Colonic mucosa (tissue), 4 donors: ENCODE data around the gene RCCD1. TPM values are rescaled to one million over a fixed set of nuclear protein-coding genes. Genes with fewer than 3 reads are reported as not detected.

Experiments
- DNase-seq: peaks from one replicate; pipeline ENCODE4 v3.0.0-alpha.2; 2020
- H3K27ac ChIP-seq: fragments of 200-600 bp; one replicate; pipeline ENCODE4 v1.8.0; 2021
- H3K27me3 ChIP-seq: fragments of 200-600 bp; one replicate; pipeline ENCODE4 v1.8.0; 2021
- H3K36me3 ChIP-seq: fragments of 200-600 bp; one replicate; pipeline ENCODE4 v1.8.0; 2021
- H3K4me1 ChIP-seq: fragments of 200-600 bp; one replicate; pipeline ENCODE4 v1.8.0; 2021; ENCODE audit warnings: mild to moderate bottlenecking
- H3K4me3 ChIP-seq: fragments of 200-600 bp; one replicate; pipeline ENCODE4 v1.8.0; 2021
- H3K9ac ChIP-seq, 2 donors: one replicate each; pipeline ENCODE4 v1.7.0; 2013; ENCODE audit warnings: control low read depth in 2 of 2, low read depth in 2 of 2, low read length in 2 of 2
- H3K9me3 ChIP-seq: fragments of 200-600 bp; one replicate; pipeline ENCODE4 v1.8.0; 2021
- CTCF ChIP-seq: fragments of 200-600 bp; IDR thresholded peaks from one replicate; pipeline ENCODE4 v1.8.0; 2022; ENCODE audit warnings: antibody characterized with exemption, mild to moderate bottlenecking
- intact Hi-C: fragments of 100-400 bp; cut with DNase I; formaldehyde crosslinking; loops from one replicate; pipeline ENCODE4 v1.14.1; 2022
- total RNA-seq, 2 donors: library from RNA; stranded (reverse); fragmentation: NEBNext Ultra II Directional in 1 of 2; extraction: Animal tissue kit (Norgen Biotek cat#: 25700) in 1 of 2; gene quantifications; one replicate each; pipeline ENCODE4 v1.2.1, GENCODE V29; 2021
- donor health status: healthy.
- donor health status: DM: no; HTN: no; CAD: no.
- donor health status: DM: no; HTN: no; CAD: no.

RCCD1 gene
- total RNA-seq, 2 donors from 2014 or later = 14.8 to 33.0 TPM

- DNase-seq = no peak
These were observed 13.6 kb upstream of the RCCD1 start for GRCh38 chr15:90941038-90941437.

GRCh38 chr15:90942354-90943120 lies 12.1 kb upstream of the RCCD1 start:
- no peaks in the 10 kb centered on the region for H3K27me3 ChIP-seq
- H3K27ac ChIP-seq = no peak overlapping the region
- no peak for TF ChIP-seq CTCF
- intact Hi-C loops = no loop called here
- no peaks in the 10 kb centered on the region for H3K9me3 ChIP-seq
- H3K4me3 ChIP-seq = no peak overlapping the region
- no peak overlapping the region for H3K9ac ChIP-seq
- DNase-seq = no peak
- no peaks in the 10 kb centered on the region for H3K4me1 ChIP-seq
- H3K36me3 ChIP-seq = peaks cover 36% of the 10 kb centered on the region

More at GRCh38 chr15:90941038-90941437, 13.6 kb upstream of the RCCD1 start:
- Histone ChIP-seq H3K4me3 (no peak overlapping the region), H3K36me3 (peaks cover 29% of the 10 kb centered on the region), H3K9me3 (no peaks in the 10 kb centered on the region), H3K9ac (no peak overlapping the region), H3K27ac (no peak overlapping the region), H3K27me3 (no peaks in the 10 kb centered on the region), H3K4me1 (peaks cover 5% of the 10 kb centered on the region)
- intact Hi-C loops = no loop called here
- TF ChIP-seq CTCF = no peak

GRCh38 chr15:90945091-90945490 lies 9.6 kb upstream of the RCCD1 start:
- H3K27ac ChIP-seq = no peak overlapping the region
- intact Hi-C loops = no loop called here
- no peak for DNase-seq
- peaks cover 5% of the 10 kb centered on the region for H3K4me1 ChIP-seq
- H3K27me3 ChIP-seq = no peaks in the 10 kb centered on the region
- no peak overlapping the region for H3K4me3 ChIP-seq
- peaks cover 35% of the 10 kb centered on the region for H3K36me3 ChIP-seq
- no peak overlapping the region for H3K9ac ChIP-seq
- no peak for TF ChIP-seq CTCF
- no peaks in the 10 kb centered on the region for H3K9me3 ChIP-seq

- no peak for DNase-seq
- H3K27ac ChIP-seq = no peak overlapping the region
- H3K9me3 ChIP-seq = no peaks in the 10 kb centered on the region
- no peak overlapping the region for H3K4me3 ChIP-seq
- H3K9ac ChIP-seq = no peak overlapping the region
- no peaks in the 10 kb centered on the region for H3K27me3 ChIP-seq
- intact Hi-C loops = no loop called here
- peaks cover 26% of the 10 kb centered on the region for H3K36me3 ChIP-seq
- peaks cover 5% of the 10 kb centered on the region for H3K4me1 ChIP-seq
- TF ChIP-seq CTCF = no peak
These were observed 8.1 kb upstream of the RCCD1 start for GRCh38 chr15:90946538-90946937.

- TF ChIP-seq CTCF = no peak
- no peak for DNase-seq
- H3K9ac ChIP-seq = no peak overlapping the region
- H3K4me3 ChIP-seq = no peak overlapping the region
- no peaks in the 10 kb centered on the region for H3K27me3 ChIP-seq
- H3K9me3 ChIP-seq = no peaks in the 10 kb centered on the region
- H3K36me3 ChIP-seq = peaks cover 26% of the 10 kb centered on the region
- intact Hi-C loops = no loop called here
- no peak overlapping the region for H3K27ac ChIP-seq
- peaks cover 5% of the 10 kb centered on the region for H3K4me1 ChIP-seq
These were observed 7.6 kb upstream of the RCCD1 start for GRCh38 chr15:90946941-90947576.
